NCI-H446 (cell line): ENCODE data around the gene CD82.
A peak's percentile ranks its signal among the peaks of the same experiment; 100 is the strongest.
"Not testable (repeated sequence)": the region's sequence is repeated elsewhere in the genome, so short reads cannot be mapped to it uniquely, and the experiment has no call there.

Experiments
- DNase-seq, 2 experiments: peaks; one replicate each; lab custom pipeline; 2025; lab: John Stamatoyannopoulos, UW

The CD82 gene

DNA sequence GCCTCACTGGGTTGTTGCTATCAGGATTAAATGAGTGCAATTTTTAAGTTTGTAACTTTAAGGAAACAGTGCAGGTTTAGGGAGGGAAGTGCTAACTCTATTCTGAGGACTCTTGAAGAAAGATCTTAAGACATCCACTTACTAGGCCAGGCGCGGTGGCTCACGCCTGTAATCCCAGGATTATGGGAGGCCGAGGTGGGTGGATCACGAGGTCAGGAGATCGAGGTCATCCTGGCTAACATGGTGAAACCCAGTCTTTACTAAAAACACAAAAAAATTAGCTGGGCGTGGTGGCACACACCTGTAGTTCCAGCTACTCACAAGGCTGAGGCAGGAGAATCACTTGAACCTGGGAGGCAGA lies 5.5 kb upstream of the CD82 start:
- DNase-seq = not testable (repeated sequence)

DNA sequence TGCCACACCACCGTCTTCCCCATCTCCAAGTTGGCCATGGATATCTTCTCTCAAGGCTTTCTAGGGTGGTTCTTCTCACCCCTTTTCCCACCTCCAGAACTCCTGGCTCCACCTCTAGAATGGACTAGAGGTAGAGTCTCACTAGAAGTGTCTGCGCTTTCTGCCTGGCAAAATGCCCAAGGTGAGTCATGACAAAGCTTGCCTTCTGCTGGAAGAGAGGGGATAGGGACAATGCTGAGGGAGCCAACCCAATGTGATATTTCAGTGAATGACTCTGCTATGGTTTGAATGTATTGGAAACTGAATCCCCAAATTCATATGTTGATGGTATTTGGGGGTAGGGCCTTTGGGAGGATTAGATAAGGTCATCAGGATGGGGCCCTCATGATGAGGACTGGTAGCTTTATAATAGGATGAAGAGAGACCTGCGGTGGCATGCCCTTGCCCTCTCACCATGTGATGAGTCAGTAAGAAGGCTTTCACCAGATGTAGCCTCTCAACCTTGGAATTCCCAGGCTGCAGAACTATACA lies 4.1 kb upstream of the CD82 start:
- peak in 1 of 2 experiments; percentile 45 for DNase-seq

DNA sequence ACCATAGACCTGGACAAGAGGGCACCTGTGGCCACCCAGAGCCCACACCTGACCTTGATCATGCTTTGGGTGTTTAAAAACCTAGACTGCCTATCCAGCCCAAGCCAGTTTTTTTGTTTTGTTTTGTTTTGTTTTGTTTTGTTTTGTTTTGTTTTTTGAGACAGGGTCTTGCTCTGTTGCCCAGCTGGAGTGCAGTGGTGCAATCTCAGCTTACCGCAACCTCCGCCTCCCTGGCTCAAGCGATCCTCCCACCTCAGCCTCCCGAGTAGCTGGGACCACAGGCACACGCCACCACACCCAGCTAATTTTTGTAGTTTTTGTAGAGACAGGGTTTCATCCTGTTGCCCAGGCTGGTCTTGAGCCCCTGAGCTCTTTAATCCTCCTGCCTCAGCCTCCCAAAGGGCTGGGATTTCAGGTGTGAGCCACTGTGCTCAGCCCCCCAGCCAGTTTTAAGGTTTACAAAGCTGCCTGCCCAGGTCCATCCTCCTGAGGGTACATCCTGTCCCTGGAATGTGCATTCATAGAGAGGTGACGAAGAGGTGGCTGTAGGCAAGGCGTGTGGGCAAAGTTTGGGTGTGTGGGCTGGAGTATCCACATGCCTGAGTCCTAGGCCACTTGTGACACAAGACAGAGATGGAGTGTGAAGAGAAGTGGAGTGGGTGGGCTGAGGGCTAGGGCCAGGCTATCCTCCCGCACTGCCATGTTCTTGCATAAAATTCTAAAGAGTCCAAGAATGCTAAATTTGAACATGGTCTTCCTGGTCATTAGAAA lies 3.3 kb upstream of the CD82 start:
- DNase-seq = no peak

DNA sequence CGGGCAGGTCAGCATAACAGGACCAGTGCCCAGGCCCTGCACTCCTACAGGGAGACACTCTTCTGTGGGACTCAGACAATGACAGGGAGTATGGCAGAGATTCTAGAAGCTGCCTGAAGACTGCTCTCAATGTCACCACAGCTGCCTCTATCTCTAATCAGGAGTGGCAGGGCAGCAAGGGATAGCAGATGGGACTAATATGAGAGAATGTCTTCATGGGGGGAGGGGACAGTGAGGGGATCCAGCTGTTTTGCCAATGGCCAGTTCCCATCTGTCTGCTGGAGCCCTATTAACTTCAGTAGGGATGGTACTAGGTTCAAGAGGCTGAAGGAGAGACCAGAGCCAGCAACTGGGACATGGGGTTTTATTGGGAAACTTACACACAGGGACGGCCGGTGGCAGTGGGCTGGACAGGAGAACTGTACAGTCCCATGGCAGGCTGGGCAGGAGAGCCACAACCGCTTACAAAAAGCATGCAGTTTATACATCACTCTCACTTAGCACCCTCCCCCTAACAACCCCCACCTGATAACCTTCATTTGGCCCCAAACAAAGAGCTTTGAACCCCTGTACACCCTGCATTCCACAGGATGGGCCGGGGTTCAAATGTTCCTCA lies 2.5 kb upstream of the CD82 start:
- DNase-seq = no peak

DNA sequence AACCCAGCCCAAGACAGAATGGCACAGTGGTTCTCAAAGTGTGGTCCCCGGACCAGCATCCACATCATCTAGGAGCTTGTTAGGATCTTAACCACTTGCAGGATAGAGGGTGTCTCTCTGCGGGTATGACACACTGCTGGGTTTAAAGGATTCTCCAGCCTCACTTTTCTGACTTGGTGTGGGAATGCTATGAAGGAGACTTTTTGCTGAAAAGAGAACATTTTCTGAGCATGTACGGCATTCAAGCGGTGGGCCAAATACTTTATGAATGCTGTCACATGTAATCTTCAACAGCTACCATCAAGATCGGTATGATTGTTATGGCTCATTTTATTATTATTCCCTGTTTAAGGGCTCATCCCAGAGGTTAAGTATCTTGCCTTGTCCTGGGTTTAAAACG lies 1.8 kb upstream of the CD82 start:
- DNase-seq = no peak

DNA sequence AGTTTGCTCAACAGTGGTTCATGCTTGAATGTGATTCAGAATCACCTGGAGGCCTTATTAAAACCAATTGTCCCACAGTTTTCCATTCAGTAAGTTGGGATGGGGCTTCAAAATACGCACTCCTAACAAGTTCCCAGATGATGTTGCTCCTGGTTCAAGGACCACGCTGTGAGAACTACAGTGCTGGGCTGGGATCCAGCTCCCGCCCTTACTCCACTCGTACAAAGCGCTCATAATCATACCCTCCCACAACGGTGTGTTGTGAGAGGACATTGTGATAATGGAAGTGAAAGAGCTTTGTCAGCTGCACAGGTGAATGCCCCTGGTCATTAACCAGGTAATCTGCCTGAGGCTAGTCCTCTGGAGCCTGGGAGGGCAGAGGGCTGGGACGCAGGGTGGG lies 1.3 kb upstream of the CD82 start:
- peak; percentile 38 to 41 for DNase-seq

DNA sequence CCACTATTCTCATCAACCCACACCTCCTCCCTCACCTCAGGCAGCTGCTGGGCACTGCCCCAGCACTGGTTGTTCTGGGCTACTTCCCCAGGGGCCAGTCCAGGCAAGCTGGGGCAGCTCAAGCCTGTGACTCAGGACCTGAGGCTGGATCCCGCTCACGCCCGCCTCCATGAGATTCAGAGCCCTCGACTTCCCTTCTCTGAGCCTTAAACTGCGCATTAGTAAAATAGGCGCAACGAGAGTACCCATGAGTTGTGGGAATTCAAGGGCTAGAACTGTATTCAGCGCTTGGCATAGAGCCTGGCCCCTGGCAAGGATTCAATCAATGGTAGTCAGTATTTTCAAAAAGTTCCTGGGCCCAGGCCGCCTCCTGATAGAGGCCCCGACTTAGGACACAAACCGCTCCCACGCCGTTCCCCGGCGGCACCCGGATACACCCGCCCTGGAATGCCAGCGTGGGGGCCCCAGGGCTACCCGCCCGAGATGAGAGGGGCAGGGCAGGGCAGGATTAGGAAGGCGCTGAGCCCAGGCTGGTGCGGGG lies 723 bp upstream of the CD82 start:
- peak in 1 of 2 experiments; percentile 83 for DNase-seq

DNA sequence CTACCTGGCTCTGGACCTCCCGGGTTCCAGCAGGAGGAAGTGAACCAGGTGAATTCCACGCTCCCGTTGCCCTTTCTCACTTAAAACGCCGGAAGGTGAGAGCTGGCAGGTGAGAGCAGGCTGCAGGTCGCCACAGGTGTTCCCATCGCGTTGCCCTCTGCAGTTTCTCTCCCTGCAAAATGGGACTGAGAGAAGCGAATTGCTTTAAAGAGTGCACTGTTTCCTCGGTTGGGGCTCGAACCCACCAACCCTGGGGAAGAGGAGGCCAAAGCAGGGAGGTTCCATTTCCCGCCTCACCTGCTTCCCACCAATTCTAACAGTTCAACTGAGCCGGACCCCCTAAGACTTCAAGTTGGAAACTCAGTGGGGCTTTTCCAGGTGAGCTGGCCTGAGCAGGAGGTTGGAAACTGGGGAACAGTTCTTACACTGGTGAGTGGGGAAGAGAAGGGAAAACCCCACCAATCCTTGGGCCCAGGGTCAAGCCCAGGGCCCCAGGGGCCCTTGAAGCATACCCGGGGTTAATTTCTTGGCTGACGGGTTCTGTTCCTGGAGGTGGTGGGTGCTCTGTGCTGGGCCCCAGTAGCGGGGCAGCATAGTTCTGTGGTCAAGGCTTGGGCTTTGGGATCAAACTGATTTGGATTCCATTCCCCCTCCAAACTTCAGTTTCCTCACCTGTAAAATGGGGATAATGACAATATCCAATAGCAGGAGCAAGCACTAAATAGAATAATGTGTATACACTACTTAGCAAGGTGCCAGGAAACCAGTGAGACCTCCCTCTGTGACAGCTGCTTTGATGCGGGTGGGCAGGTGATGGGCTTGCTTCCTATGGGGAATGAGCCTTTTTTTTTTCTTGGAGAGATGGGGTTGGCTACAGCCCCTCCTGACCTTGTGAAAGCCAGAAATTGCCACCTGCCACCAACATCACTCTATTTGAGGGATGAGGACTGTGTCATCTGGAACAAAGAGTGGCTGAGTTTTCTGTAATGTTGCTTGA lies 788 bp downstream of the CD82 start:
- no peak for DNase-seq

DNA sequence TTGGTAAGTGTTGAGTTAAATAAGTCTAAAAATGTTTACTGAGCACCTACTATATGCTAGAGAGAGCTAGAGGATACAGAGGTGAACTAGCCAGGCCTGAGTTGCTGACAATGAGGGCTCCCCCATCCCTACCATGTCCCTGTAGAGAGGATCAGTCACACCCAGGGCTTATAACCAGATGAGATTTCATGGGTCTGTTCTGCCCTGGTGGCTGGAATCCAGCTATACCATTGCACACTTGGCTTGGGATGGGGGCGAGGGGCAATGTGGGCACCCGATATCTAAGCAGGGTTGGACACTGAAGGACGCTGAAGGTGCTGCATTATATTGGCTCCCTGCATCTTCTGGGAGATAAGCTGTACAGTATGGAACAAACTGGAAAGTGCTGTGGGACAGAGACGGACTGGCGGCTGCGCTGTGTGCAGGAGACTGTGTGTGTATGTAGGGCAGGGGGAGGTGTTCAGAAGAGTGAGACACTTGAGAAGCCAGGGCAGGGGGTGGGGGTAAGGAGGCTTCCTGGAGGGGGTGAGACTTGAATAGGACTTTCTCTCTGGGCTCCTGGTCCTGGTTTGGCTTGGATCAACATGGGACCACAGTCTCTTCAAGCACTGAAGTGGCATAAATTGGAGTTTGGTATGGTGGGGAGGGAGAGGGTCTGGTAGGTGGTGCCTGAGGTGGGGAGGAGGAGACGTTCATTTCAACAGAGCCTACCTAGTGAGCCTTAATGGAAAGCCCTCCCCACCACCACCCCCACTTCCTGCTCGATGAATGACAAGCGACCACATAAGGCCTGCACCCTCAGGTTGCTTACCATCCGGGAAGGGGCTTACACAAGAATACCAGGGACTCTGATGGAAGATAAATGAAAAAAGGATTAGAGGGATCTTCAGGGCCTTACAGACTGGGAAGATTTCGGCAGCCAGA lies 1.8 kb downstream of the CD82 start:
- no peak for DNase-seq

DNA sequence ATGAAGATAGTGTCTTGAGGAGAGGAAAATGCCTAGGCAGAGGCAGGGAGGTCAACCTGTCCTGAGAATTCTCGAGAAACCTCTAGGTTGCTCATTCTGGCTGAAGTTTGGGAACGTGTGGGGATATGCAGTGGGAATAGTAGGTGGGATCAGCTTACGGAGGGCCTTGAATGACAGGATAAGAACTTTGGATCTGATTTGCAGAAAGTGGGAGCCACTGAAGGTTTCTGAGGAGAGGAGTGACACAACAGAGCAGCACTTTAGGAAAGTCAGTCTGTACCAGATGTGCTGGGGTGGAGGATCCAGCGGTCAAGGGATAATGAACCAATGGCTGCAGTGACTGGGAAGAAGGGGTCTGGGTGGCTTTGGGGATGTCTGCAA lies 2.4 kb downstream of the CD82 start:
- DNase-seq = no peak

DNA sequence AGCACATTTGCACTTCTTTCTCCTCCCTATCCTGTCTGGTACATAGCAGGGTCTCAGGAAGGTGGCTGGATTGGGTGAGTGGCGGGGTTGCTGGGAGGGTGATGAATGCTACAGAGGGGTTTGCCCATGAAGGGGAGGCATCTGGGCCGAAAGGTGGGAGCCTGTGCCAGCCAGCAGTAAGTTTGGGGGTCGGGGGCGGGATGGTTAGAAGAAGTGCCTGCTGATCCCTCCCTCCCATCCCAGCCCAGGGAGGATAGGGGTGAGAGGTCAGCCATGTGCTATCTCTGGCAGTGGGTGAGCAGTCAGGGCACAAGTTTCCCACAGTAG lies 2.8 kb downstream of the CD82 start:
- no peak for DNase-seq

DNA sequence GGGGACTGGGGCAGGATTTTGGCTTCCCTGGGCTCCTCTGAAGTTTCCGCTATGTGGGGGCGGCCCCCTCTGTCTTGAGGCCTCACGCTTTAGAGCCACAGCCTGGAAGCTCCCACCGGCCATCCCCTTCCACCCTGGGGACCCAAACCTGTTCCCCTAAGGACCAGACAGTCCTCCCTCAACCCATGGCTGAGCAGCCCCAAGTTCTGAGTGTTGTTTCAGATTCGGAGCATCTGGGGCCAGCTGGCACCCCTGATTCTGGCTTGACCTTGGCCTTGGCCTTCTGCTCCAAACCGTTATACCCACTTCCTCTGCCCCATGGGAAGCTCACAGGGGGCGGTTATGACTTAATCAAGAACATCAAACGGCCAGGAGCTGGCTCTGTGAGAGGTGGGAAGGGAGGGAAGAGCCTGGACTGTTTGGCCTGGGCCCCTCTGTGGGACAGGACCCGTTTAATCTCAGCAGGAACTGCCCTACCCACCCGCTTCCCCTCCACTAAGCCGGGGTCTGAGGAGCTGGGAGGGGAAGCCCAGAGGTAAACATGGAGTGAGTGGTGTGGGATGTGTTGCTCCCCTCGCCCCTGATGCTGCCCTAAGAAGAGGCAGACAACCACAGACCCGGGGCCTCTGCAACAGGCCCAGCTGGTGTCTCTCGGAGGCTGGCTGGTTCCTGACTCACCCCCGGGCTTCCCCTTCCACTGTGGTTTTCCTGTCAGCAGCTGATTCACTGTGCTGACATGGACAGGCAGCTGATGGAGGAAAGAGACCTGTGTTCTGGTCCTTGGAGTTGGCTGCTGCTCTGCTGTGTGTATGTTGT lies 3.4 kb downstream of the CD82 start:
- no peak for DNase-seq

DNA sequence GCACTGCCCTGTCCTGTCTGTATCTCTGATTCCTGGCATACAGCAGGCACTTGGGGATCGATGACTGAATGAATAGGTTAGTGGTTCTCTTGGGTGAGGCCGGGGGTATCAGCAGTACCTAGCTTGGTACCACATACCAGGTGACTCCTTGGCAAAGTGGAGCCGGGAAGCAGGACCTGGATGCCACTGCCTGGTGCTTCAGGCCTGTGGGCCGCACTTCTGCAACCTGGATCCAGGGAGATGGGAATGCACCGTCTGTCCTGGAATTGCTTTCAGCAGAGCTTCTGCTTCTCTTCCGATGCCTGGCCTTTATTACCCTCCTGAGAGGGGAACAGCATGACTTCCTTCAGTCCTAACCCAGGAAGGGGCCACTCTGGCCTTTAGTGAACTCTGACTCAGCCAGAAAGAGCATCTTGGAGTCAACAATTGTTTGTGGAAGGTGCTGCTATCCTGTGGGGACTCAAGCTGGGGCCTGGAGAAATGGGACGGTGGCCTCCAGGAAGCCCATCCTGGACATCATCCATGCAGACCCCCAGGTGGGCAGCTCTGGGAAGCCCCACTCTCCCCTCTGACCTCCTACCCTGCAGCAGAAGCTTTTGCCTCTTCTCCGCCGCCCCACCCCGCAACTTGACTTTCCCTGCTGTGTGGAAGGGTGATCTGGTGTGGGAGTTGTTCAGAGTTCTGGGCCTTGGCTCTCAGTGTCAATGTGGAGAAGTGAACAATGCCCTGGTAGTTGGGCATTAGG lies 5.1 kb downstream of the CD82 start:
- DNase-seq = no peak

DNA sequence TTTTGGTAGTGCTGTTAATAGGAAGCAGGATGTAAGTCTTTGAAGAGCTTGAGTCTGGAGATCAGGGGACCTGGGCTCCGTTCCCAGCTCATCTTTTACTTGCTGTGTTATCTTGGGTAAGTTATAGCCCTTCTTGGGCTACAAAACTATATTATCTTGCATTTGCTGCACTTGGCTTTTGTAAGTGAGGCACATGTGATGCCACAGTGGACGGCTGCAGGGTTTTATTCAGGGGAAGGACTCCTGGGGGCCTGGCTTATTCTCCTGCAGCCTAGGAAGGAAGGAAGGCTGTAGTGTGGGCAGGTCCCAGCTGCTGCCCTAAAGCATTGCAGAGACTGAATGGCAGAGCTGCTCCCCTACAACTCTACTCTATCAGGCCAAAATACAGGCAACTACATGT lies 6.4 kb downstream of the CD82 start:
- DNase-seq = no peak

DNA sequence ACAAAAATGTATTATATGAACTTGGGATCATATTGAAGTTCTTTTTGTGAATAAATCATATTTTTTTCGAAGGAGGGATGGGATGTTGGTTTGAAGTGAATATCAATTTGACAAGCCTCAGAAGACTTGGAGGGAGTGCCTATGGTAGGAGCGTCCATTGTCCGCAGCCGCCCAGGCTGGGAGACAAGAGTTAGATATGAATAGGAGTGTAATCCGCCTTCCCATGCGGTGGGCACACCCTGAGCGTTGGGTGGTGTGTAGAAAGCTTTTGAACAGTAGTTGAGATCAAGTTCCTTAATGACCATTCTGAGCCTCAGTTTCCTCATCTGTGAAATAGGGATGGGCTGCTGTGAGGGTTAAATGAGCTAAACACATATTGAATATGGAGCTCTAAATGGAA lies 7.0 kb downstream of the CD82 start:
- DNase-seq = no peak

DNA sequence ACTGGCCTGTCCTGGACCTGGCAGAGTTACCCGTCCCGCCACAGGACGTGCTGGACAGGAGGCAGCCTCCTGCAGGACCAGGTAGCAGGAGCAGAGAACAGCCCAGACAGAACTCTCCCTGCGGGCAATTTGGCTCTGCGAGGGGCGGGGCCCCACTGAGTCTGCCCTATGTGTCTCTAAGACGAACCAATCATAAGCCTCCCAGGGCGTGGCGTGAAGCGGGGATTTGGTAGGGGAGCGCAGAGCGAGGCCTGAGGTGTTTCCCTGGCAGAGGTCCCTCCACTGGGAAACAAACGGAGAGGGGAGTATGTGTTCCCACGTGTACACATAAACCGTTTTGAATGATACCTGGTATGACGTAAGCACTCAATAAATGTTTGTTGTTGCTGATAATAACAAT lies 7.4 kb downstream of the CD82 start:
- no peak for DNase-seq

DNA sequence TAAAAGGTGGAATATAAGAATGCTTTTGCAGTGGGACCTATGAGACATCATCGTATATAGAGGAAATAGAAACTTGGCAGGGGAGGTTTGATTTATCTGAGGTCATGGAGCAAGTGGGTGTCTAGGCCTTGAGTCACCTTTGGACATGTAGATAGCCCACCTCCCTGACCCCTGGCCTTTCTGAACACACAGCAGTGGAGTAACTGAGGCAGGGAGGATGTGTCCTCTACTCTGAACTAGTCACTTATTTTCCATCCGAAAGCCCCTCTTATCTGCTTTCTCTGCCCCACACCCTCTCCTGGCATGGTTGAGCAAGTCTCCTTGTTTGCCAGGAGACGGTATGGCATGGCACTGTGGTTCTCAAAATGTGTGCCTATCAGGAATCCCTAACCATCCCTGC lies 7.9 kb downstream of the CD82 start:
- DNase-seq = no peak

DNA sequence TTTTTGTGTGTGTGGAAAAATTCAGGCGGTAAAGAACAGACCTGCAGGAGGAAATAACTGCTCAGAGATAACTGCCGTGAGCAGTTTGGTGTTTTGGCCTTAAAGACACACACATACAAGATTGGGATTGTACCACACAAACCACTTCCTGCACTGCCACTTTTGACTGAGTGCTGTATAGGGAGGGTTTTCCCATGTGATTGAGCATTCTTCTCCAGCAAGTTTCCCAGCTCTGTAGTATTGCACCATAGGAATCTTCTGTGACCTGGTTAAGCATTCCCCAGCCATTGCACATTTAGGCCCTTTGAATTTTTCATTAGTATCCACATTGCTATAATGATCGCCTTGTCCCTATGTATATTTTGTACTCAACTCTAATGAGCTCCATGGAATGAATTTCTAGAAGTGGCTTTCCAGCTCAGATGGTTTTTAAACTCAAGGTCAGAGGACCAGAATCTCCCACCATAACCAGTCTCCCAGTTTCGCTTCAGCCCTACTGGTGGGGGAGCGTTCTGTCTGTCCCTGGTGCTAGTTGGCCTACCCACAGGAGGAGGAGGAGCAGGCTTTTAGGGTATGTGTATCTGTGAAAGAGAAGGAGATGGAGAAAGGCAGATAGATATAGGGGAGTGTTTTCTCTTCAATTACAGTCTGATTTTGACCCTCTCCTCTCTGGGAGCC lies 9.3 kb downstream of the CD82 start:
- DNase-seq = no peak

DNA sequence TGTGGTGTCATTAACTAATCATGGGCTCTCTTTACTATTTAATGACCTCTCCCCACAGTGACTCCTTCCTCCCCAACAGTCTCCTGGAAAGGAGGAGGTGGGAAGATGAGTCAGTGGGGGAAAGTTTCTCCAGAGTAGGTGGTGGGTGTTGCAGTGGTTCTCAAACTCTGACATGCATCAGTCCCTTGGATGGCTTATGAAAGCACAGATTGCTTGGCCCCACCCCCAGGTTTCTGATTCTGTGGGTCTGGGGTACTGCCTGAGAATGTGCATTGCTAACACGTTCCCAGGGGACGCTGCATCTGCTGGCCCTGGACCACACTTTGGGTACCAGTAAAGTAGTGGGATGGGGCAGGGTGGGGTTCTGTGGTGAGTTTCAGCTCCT lies 9.8 kb downstream of the CD82 start:
- DNase-seq = no peak
